K562 (cell line): Measurements from ENCODE around the gene HAUS3. TPM values are rescaled to one million over a fixed set of nuclear protein-coding genes. Genes with fewer than 3 reads are reported as not detected.

Experiments
- ATAC-seq: fragments of 200-7000 bp; cut with Tn5 transposase; 3 replicates; pipeline ENCODE4 v1.9.1; 2020; ENCODE audit warnings: moderate library complexity
- BruUV-seq: library from RNA; stranded (reverse); fragments of 400-500 nt; replicated peaks from 2 replicates; lab custom pipeline; 2021; lab: Mats Ljungman, UMichigan
- CTCF ChIA-PET: fragments of 300-600 bp; formaldehyde crosslinking; extraction: SDS; loops from one replicate; lab custom pipeline; 2021; ENCODE audit warnings: low intra/inter-chr PET ratio; lab: Yijun Ruan, JAX
- POLR2A ChIA-PET: fragments of 300-600, 350-650 bp; sonication (Branson Sonifier 250); formaldehyde crosslinking; extraction: SDS; loops from one replicate; lab custom pipeline; 2021; ENCODE audit warnings: antibody characterized with exemption, inconsistent platforms; lab: Yijun Ruan, JAX
- DNase-seq, 4 experiments: peaks; one replicate each; pipeline versions ENCODE4 v3.0.0 to v3.0.0-alpha.2; 2011 to 2018; ENCODE audit warnings: low spot score in 3 of 4, mixed read lengths in 3 of 4; ENCODE audit errors: extremely low read depth in 1 of 4
- FAIRE-seq: peaks from 2 replicates; lab custom pipeline; 2011; peaks lifted over from hg19 to GRCh38; lab: Jason Lieb, UNC
- H2AFZ ChIP-seq: 2 replicates; pipeline ENCODE4 v1.6.0; 2011; ENCODE audit warnings: low read depth, low read length, control low read depth, inconsistent platforms
- H3K27ac ChIP-seq: fragments of 200-600 bp; 3 replicates; pipeline ENCODE4 v1.8.0; 2011; ENCODE audit warnings: low read depth, mild to moderate bottlenecking, control low read depth, inconsistent platforms, low read length, moderate library complexity, mixed read lengths; ENCODE audit errors: extremely low read depth
- H3K27me3 ChIP-seq, 2 experiments: fragments of 300-600 bp in 1 of 2; 2 replicates in 1 of 2; 3 replicates in 1 of 2; pipeline versions ENCODE4 v1.6.0 to v1.8.0; 2011; ENCODE audit warnings: inconsistent platforms in 2 of 2, low read length in 2 of 2, mild to moderate bottlenecking in 1 of 2, mixed read lengths in 1 of 2, moderate library complexity in 1 of 2; ENCODE audit not compliant: control insufficient read depth in 2 of 2, insufficient read depth in 2 of 2
- H3K36me3 ChIP-seq: fragments of 300-600 bp; 3 replicates; pipeline ENCODE4 v1.8.0; 2011; ENCODE audit warnings: mild to moderate bottlenecking, low read length, inconsistent platforms; ENCODE audit not compliant: control insufficient read depth, insufficient read depth
- H3K4me1 ChIP-seq, 2 experiments: fragments of 200-600 bp in 1 of 2; replicated peaks in 1 of 2; 2 replicates in 1 of 2; 3 replicates in 1 of 2; pipeline versions ENCODE4 v1.5.1 to v1.8.0; 2011; ENCODE audit warnings: inconsistent platforms in 2 of 2, low read length in 2 of 2, mild to moderate bottlenecking in 1 of 2, mixed read lengths in 1 of 2, moderate library complexity in 1 of 2; ENCODE audit not compliant: control insufficient read depth in 2 of 2, insufficient read depth in 2 of 2
- H3K4me2 ChIP-seq: 2 replicates; pipeline ENCODE4 v1.6.1; 2011; ENCODE audit warnings: low read length, control low read depth, inconsistent platforms, mixed read lengths; ENCODE audit not compliant: insufficient read depth
- H3K4me3 ChIP-seq: fragments of 200-600 bp; sonication (generic), shearing (Covaris generic); 2 replicates; pipeline ENCODE4 v1.5.1; 2016; ENCODE audit warnings: control low read depth, inconsistent platforms
- H3K79me2 ChIP-seq: fragments of 200-600 bp; 3 replicates; pipeline ENCODE4 v1.8.0; 2011; ENCODE audit warnings: low read length, inconsistent platforms; ENCODE audit not compliant: control insufficient read depth, insufficient read depth
- H3K9ac ChIP-seq, 2 experiments: 2 replicates each; pipeline versions ENCODE4 v1.6.0 to v1.6.1; 2011; ENCODE audit warnings: low read depth in 2 of 2, low read length in 2 of 2, control low read depth in 1 of 2, inconsistent platforms in 1 of 2, mild to moderate bottlenecking in 1 of 2, mixed read lengths in 1 of 2; ENCODE audit not compliant: insufficient read depth in 1 of 2
- H3K9me1 ChIP-seq: one replicate; pipeline ENCODE4 v1.6.0; 2011; ENCODE audit warnings: inconsistent platforms, mild to moderate bottlenecking, low read length, moderate library complexity; ENCODE audit not compliant: control insufficient read depth, insufficient read depth
- H3K9me3 ChIP-seq: replicated peaks from 2 replicates; pipeline ENCODE4 v1.5.1; 2011; ENCODE audit warnings: low read depth, low read length, inconsistent platforms; ENCODE audit not compliant: control insufficient read depth, insufficient read depth
- H4K20me1 ChIP-seq: replicated peaks from 2 replicates; pipeline ENCODE4 v1.6.1; 2011; ENCODE audit warnings: low read length, inconsistent platforms, mixed read lengths; ENCODE audit not compliant: control insufficient read depth, insufficient read depth
- FOXA3 ChIP-seq, 2 experiments: fragments of 450-650 bp in 1 of 2; sonication (generic) in 1 of 2; formaldehyde crosslinking; IDR thresholded peaks in 1 of 2; conservative IDR thresholded peaks in 1 of 2; 2 replicates each; pipeline versions ENCODE4 v1.4.0 to v1.8.0; 2020 to 2022; ENCODE audit warnings: mild to moderate bottlenecking in 2 of 2, missing genetic modification reagents in 1 of 2
- GATAD2A ChIP-seq: fragments of 450-650 bp; IDR thresholded peaks from 2 replicates; pipeline ENCODE4 v1.6.1; 2017
- HNRNPH1 ChIP-seq: fragments of 200-400 bp; formaldehyde crosslinking; optimal IDR thresholded peaks from 2 replicates; pipeline ENCODE3; 2017; ENCODE audit warnings: low read depth, mild to moderate bottlenecking, low read length, moderate library complexity
- KAT2B ChIP-seq: IDR thresholded peaks from one replicate; pipeline ENCODE4 v1.6.1; 2012; ENCODE audit warnings: low read depth, mild to moderate bottlenecking, control low read depth, inconsistent platforms, low read length, moderate library complexity
- KDM4B ChIP-seq, 2 experiments: fragments of 450-650 bp in 1 of 2; sonication (generic) in 1 of 2; IDR thresholded peaks; 2 replicates each; pipeline ENCODE4 v1.6.1; 2016 to 2017; ENCODE audit warnings: borderline replicate concordance in 2 of 2, antibody characterized with exemption in 1 of 2, low read depth in 1 of 2, mild to moderate bottlenecking in 1 of 2
- KLF6 ChIP-seq: fragments of 250-450 bp; sonication (Bioruptor Pico); IDR thresholded peaks from 2 replicates; pipeline ENCODE4 v1.4.0; 2020; ENCODE audit warnings: mild to moderate bottlenecking, moderate library complexity, borderline replicate concordance
- MCM3 ChIP-seq: fragments of 450-650 bp; IDR thresholded peaks from 2 replicates; pipeline ENCODE4 v1.6.1; 2016
- NBN ChIP-seq: fragments of 450-650 bp; IDR thresholded peaks from 2 replicates; pipeline ENCODE4 v1.6.1; 2016; ENCODE audit warnings: low read depth, mild to moderate bottlenecking
- NCOA4 ChIP-seq: fragments of 450-650 bp; IDR thresholded peaks from 2 replicates; pipeline ENCODE4 v1.6.1; 2018; ENCODE audit warnings: mild to moderate bottlenecking; ENCODE audit not compliant: partially characterized antibody
- PPARD ChIP-seq: fragments of 250-450 bp; sonication (Bioruptor Pico); IDR thresholded peaks from 2 replicates; pipeline ENCODE4 v1.8.0; 2022; ENCODE audit warnings: inconsistent platforms, mild to moderate bottlenecking, moderate library complexity
- SRSF9 ChIP-seq: fragments of 200-400 bp; formaldehyde crosslinking; IDR thresholded peaks from 2 replicates; pipeline ENCODE4 v1.6.1; 2017; ENCODE audit warnings: low read depth, low read length, borderline replicate concordance
- U2AF2 ChIP-seq: fragments of 200-400 bp; formaldehyde crosslinking; optimal IDR thresholded peaks from 2 replicates; pipeline ENCODE3; 2017; ENCODE audit warnings: low read depth, mild to moderate bottlenecking, low read length
- ZBTB7A ChIP-seq: IDR thresholded peaks from 2 replicates; pipeline ENCODE4 v1.6.1; 2011; ENCODE audit warnings: low read depth, mild to moderate bottlenecking, low read length, moderate library complexity, borderline replicate concordance; ENCODE audit not compliant: control insufficient read depth
- ZFPM2 ChIP-seq: fragments of 250-450 bp; sonication (Bioruptor Pico); IDR thresholded peaks from 2 replicates; pipeline ENCODE4 v1.5.1; 2022; ENCODE audit warnings: mild to moderate bottlenecking
- WGBS: fragments of 100-300 bp; shearing (Covaris generic); methylation state at CpG from one replicate; pipeline ENCODE4 v1.1.6; 2016; ENCODE audit warnings: low coverage, mixed read lengths; ENCODE audit not compliant: insufficient coverage; ENCODE audit errors: missing lambda C conversion rate; 5-methylcytosine and 5-hydroxymethylcytosine counted together
- in situ Hi-C: fragments of 300-500 bp; cut with MboI; formaldehyde crosslinking; loops from 4 replicates; pipeline ENCODE4 v1.15.0; 2018; ENCODE audit warnings: inconsistent platforms, mixed read lengths
- intact Hi-C: fragments of 100-400 bp; cut with micrococcal nuclease; formaldehyde crosslinking; loops from 2 replicates; pipeline ENCODE4 v1.14.2; 2022
- polyA plus RNA-seq, 8 experiments: library from polyadenylated mRNA; depleted of rRNA in 4 of 8; stranded (reverse) in 5 of 8; unstranded in 3 of 8; fragments of >200 nt; fragmentation: Nextera tagmentation in 2 of 8; fragmentation: Illumina TruSeq in 1 of 8; extraction: Ambion mirVana in 2 of 8; extraction: Trizol in 1 of 8; gene quantifications; 2 replicates each; pipeline versions ENCODE4 v1.2.1 to v1.2.3, GENCODE V29; 2011 to 2014; ENCODE audit warnings: inconsistent platforms in 1 of 8, missing spikeins in 1 of 8
- total RNA-seq, 7 experiments: library from RNA; depleted of rRNA in 6 of 7; stranded (reverse); fragments of >200 nt in 6 of 7; fragmentation: Illumina TruSeq in 2 of 7; extraction: Trizol in 2 of 7; gene quantifications; 2 replicates each; pipeline versions ENCODE4 v1.2.1 to v1.2.3, GENCODE V29; 2011 to 2021; ENCODE audit warnings: low replicate concordance in 1 of 7
- TF ChIP-seq, protein P1 (sequence below): fragments of 150-350 bp; IDR thresholded peaks from 2 replicates; pipeline ENCODE4 v1.6.1; 2014; ENCODE audit warnings: low read depth, mild to moderate bottlenecking, low read length, borderline replicate concordance
- TF ChIP-seq, protein P2 (sequence below): fragments of 450-650 bp; formaldehyde crosslinking; IDR thresholded peaks from 2 replicates; pipeline ENCODE4 v1.4.0; 2020; ENCODE audit warnings: mild to moderate bottlenecking, moderate library complexity
- TF ChIP-seq, protein P3 (sequence below): fragments of 250-450 bp; sonication (Bioruptor Pico); IDR thresholded peaks from 2 replicates; pipeline ENCODE4 v1.6.1; 2021; ENCODE audit warnings: mild to moderate bottlenecking
- TF ChIP-seq, protein P4 (sequence below): fragments of 450-650 bp; formaldehyde crosslinking; IDR thresholded peaks from 2 replicates; pipeline ENCODE4 v1.4.0; 2022; ENCODE audit warnings: mild to moderate bottlenecking, moderate library complexity

HAUS3 gene
- total and polyA plus RNA-seq, 9 of the 15 experiments (the other 6 are each of a cell fraction or from before 2014, with no cell fraction given): 8.9 to 25.7 (median 21.5) TPM

DNA sequence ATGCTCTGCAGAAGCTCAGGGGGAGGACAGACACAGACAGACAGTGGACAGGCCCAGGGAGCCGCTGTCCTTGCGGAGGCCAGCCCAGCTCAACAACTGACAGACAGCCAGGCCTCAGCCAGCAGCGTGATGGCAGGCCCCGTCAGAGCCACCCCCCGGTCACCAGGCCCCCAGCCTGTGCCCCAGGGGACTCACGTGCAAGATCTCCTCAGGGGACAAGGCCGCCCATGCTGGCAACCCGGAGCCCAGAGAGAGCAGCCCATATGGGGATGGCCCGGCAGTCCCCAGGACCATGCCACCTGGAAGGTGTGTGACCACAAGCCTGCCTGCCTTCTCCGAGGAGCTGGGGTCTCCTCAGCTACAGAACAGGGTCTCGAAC is 48.0 kb upstream of the HAUS3 start:
- no peak overlapping the region for H3K27ac ChIP-seq
- no peaks in the 10 kb centered on the region for H3K36me3 ChIP-seq
- ATAC-seq (no peak; the same call in 2 of the 3 replicates), FAIRE-seq (no peak), DNase-seq (no peak)
- BruUV-seq: no TSS peak
- peaks cover 0 to 49% of the 10 kb centered on the region in 2 experiments; a peak in 2 of 5 replicates for H3K4me1 ChIP-seq
- H3K9ac ChIP-seq: no peak overlapping the region
- ChIA-PET POLR2A (interaction anchor here (0.7 to 1.5 kb wide), 2 partner anchors 10 to 23 kb away, joined by 3 to 4 read pairs; no protein-coding TSS in a partner anchor), CTCF (no interaction called here)
- peaks cover 2% of the 10 kb centered on the region for H3K9me1 ChIP-seq
- H3K4me3 ChIP-seq: no peak overlapping the region
- H2AFZ ChIP-seq: no peak overlapping the region
- no peaks in the 10 kb centered on the region for H4K20me1 ChIP-seq
- in situ Hi-C loops (no loop called here), intact Hi-C loops (no loop called here)
- no peak overlapping the region for H3K4me2 ChIP-seq
- H3K79me2 ChIP-seq: no peaks in the 10 kb centered on the region
- WGBS: 80% methylated on average over 11 of the region's 11 CpGs
- no peaks in the 10 kb centered on the region for H3K9me3 ChIP-seq
- no peaks in the 10 kb centered on the region for H3K27me3 ChIP-seq
- TF ChIP-seq, protein P1, sequence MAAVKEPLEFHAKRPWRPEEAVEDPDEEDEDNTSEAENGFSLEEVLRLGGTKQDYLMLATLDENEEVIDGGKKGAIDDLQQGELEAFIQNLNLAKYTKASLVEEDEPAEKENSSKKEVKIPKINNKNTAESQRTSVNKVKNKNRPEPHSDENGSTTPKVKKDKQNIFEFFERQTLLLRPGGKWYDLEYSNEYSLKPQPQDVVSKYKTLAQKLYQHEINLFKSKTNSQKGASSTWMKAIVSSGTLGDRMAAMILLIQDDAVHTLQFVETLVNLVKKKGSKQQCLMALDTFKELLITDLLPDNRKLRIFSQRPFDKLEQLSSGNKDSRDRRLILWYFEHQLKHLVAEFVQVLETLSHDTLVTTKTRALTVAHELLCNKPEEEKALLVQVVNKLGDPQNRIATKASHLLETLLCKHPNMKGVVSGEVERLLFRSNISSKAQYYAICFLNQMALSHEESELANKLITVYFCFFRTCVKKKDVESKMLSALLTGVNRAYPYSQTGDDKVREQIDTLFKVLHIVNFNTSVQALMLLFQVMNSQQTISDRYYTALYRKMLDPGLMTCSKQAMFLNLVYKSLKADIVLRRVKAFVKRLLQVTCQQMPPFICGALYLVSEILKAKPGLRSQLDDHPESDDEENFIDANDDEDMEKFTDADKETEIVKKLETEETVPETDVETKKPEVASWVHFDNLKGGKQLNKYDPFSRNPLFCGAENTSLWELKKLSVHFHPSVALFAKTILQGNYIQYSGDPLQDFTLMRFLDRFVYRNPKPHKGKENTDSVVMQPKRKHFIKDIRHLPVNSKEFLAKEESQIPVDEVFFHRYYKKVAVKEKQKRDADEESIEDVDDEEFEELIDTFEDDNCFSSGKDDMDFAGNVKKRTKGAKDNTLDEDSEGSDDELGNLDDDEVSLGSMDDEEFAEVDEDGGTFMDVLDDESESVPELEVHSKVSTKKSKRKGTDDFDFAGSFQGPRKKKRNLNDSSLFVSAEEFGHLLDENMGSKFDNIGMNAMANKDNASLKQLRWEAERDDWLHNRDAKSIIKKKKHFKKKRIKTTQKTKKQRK: no peak
- TF ChIP-seq U2AF2 (no peak), ZFPM2 (no peak), HNRNPH1 (no peak), ZBTB7A (no peak), PPARD (CRISPR knock-in tag) (no peak), MCM3 (no peak), FOXA3 (CRISPR knock-in tag; conservative IDR thresholded peaks at IDR 0.05 in 1 of 2, IDR thresholded peaks at IDR 0.05 in 1 of 2) (no peak), SRSF9 (no peak), NBN (no peak), KDM4B (IDR thresholded peaks at IDR 0.05; ENCODE audit: borderline replicate concordance in 2 of 2, low read depth in 1 of 2) (no peak), NCOA4 (no peak), KLF6 (CRISPR knock-in tag) (no peak), KAT2B (no peak), GATAD2A (no peak)
- TF ChIP-seq, protein P2, sequence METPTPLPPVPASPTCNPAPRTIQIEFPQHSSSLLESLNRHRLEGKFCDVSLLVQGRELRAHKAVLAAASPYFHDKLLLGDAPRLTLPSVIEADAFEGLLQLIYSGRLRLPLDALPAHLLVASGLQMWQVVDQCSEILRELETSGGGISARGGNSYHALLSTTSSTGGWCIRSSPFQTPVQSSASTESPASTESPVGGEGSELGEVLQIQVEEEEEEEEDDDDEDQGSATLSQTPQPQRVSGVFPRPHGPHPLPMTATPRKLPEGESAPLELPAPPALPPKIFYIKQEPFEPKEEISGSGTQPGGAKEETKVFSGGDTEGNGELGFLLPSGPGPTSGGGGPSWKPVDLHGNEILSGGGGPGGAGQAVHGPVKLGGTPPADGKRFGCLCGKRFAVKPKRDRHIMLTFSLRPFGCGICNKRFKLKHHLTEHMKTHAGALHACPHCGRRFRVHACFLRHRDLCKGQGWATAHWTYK (CRISPR knock-in tag): no peak
- TF ChIP-seq, protein P3, sequence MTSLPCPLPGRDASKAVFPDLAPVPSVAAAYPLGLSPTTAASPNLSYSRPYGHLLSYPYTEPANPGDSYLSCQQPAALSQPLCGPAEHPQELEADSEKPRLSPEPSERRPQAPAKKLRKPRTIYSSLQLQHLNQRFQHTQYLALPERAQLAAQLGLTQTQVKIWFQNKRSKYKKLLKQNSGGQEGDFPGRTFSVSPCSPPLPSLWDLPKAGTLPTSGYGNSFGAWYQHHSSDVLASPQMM: no peak
- TF ChIP-seq, protein P4, sequence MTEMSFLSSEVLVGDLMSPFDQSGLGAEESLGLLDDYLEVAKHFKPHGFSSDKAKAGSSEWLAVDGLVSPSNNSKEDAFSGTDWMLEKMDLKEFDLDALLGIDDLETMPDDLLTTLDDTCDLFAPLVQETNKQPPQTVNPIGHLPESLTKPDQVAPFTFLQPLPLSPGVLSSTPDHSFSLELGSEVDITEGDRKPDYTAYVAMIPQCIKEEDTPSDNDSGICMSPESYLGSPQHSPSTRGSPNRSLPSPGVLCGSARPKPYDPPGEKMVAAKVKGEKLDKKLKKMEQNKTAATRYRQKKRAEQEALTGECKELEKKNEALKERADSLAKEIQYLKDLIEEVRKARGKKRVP (CRISPR knock-in tag): no peak
